Measurements from ENCODE around the gene RNASE9.

- no peak for TF ChIP-seq CTCF (conservative IDR thresholded peaks at IDR 0.05 in 1 of 2, IDR thresholded peaks at IDR 0.05 in 1 of 2; ENCODE audit: extremely low read depth in 1 of 2, insufficient read depth in 1 of 2, low read depth in 1 of 2, low read length in 2 of 2)
- TF ChIP-seq EZH2 (IDR thresholded peaks at IDR 0.05; ENCODE audit: borderline replicate concordance, low read length) = no peak
Measured at GRCh38 chr14:20569066-20569465, 8.2 kb upstream of the RNASE9 start.

Data from mammary epithelial cell (primary cell).